DOHH2 (cell line): ENCODE data around the gene GRIA3.
"Not testable (repeated sequence)": the region's sequence is repeated elsewhere in the genome, so short reads cannot be mapped to it uniquely, and the experiment has no call there.

ENCODE experiments used
- EZH2phosphoT487 ChIP-seq: fragments of 200-600 bp; sonication (generic); IDR thresholded peaks from 2 replicates; pipeline ENCODE4 v1.6.1; 2017; ENCODE audit warnings: borderline replicate concordance, mild to moderate bottlenecking, antibody characterized with exemption, low read length, moderate library complexity, mixed read lengths
- TF ChIP-seq, protein P1 (sequence below): fragments of 200-600 bp; sonication (generic); IDR thresholded peaks from one replicate; pipeline ENCODE4 v1.5.1; 2014; ENCODE audit warnings: antibody characterized with exemption, mild to moderate bottlenecking, low read depth, low read length; ENCODE audit not compliant: poor library complexity, severe bottlenecking

DNA sequence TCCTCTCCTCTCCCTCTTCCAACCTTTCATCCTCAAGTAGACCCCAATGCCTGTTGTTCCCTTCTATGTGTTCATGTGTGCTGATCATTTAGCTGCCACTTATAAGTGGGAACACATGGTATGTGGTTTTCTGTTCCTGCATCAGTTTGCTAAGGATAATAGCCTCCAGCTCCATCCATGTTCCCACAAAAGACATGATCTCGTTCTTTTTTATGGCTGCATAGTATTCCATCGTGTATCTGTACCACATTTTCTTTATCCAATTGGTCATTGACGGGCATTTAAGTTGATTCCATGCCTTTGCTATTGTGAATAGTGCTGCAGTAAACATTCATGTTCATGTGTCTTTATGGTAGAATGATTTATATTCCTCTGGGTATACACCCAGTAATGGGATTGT is 255.8 kb downstream of the GRIA3 start:
- TF ChIP-seq EZH2phosphoT487, result not testable (repeated sequence)
- TF ChIP-seq, protein P1, sequence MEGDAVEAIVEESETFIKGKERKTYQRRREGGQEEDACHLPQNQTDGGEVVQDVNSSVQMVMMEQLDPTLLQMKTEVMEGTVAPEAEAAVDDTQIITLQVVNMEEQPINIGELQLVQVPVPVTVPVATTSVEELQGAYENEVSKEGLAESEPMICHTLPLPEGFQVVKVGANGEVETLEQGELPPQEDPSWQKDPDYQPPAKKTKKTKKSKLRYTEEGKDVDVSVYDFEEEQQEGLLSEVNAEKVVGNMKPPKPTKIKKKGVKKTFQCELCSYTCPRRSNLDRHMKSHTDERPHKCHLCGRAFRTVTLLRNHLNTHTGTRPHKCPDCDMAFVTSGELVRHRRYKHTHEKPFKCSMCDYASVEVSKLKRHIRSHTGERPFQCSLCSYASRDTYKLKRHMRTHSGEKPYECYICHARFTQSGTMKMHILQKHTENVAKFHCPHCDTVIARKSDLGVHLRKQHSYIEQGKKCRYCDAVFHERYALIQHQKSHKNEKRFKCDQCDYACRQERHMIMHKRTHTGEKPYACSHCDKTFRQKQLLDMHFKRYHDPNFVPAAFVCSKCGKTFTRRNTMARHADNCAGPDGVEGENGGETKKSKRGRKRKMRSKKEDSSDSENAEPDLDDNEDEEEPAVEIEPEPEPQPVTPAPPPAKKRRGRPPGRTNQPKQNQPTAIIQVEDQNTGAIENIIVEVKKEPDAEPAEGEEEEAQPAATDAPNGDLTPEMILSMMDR, result not testable (repeated sequence)
